SK-N-SH treated with all-trans-retinoic acid at 6 μM for 48 hours (cell line): Measurements from ENCODE around the gene GALNT1.

Experiments
- ATAC-seq: fragments of 200-7000 bp; cut with Tn5 transposase; 3 replicates; pipeline ENCODE4 v1.9.1; 2020; ENCODE audit warnings: mild to moderate bottlenecking, moderate library complexity
- ARNTL ChIP-seq: fragments of 450-650 bp; formaldehyde crosslinking; IDR thresholded peaks from 2 replicates; pipeline ENCODE4 v1.5.0; 2020; ENCODE audit warnings: low read depth, mild to moderate bottlenecking, moderate library complexity, borderline replicate concordance
- CSDC2 ChIP-seq: fragments of 250-450 bp; sonication (Bioruptor Pico); IDR thresholded peaks from 2 replicates; pipeline ENCODE4 v1.5.0; 2020; ENCODE audit warnings: mild to moderate bottlenecking, moderate library complexity
- ESRRG ChIP-seq: fragments of 250-450 bp; sonication (Bioruptor Pico); IDR thresholded peaks from 2 replicates; pipeline ENCODE4 v1.6.1; 2021; ENCODE audit warnings: mild to moderate bottlenecking
- ISL1 ChIP-seq: fragments of 250-450 bp; sonication (Bioruptor Pico); IDR thresholded peaks from 2 replicates; pipeline ENCODE4 v2.1.2; 2022; ENCODE audit warnings: mild to moderate bottlenecking, moderate library complexity
- OSR1 ChIP-seq: fragments of 250-450 bp; sonication (Bioruptor Pico); IDR thresholded peaks from 2 replicates; pipeline ENCODE4 v1.8.0; 2022; ENCODE audit warnings: moderate library complexity, mild to moderate bottlenecking, inconsistent platforms
- RARB ChIP-seq: fragments of 250-450 bp; sonication (Bioruptor Pico); IDR thresholded peaks from 2 replicates; pipeline ENCODE4 v1.8.0; 2021; ENCODE audit warnings: mild to moderate bottlenecking, moderate library complexity
- SNAI2 ChIP-seq: fragments of 250-450 bp; sonication (Bioruptor Pico); IDR thresholded peaks from 2 replicates; pipeline ENCODE4 v1.5.0; 2020; ENCODE audit warnings: mild to moderate bottlenecking, moderate library complexity
- TCF4 ChIP-seq: fragments of 250-450 bp; sonication (Bioruptor Pico); IDR thresholded peaks from 2 replicates; pipeline ENCODE4 v1.8.0; 2021; ENCODE audit warnings: mild to moderate bottlenecking, moderate library complexity, borderline replicate concordance
- TOX ChIP-seq: fragments of 250-450 bp; sonication (Bioruptor Pico); IDR thresholded peaks from 2 replicates; pipeline ENCODE4 v1.8.0; 2021; ENCODE audit warnings: mild to moderate bottlenecking, moderate library complexity, borderline replicate concordance
- ZC3H10 ChIP-seq: fragments of 250-450 bp; sonication (Bioruptor Pico); IDR thresholded peaks from 2 replicates; pipeline ENCODE4 v1.5.1; 2021; ENCODE audit warnings: mild to moderate bottlenecking, moderate library complexity
- ZFP3 ChIP-seq: fragments of 250-450 bp; sonication (Bioruptor Pico); IDR thresholded peaks from 2 replicates; pipeline ENCODE4 v1.5.0; 2020; ENCODE audit warnings: mild to moderate bottlenecking, moderate library complexity
- ZFP30 ChIP-seq: fragments of 450-650 bp; formaldehyde crosslinking; IDR thresholded peaks from 2 replicates; pipeline ENCODE4 v1.5.0; 2022; ENCODE audit warnings: mild to moderate bottlenecking, moderate library complexity
- ZNF70 ChIP-seq: fragments of 450-650 bp; formaldehyde crosslinking; IDR thresholded peaks from 2 replicates; pipeline ENCODE4 v1.5.0; 2020; ENCODE audit warnings: mild to moderate bottlenecking, moderate library complexity
- ZNF8 ChIP-seq: fragments of 450-650 bp; formaldehyde crosslinking; IDR thresholded peaks from 2 replicates; pipeline ENCODE4 v1.5.0; 2020; ENCODE audit warnings: mild to moderate bottlenecking, moderate library complexity
- TF ChIP-seq, protein P1 (sequence below): fragments of 250-450 bp; sonication (Bioruptor Pico); IDR thresholded peaks from 2 replicates; pipeline ENCODE4 v1.5.1; 2021; ENCODE audit warnings: mild to moderate bottlenecking, moderate library complexity
- TF ChIP-seq, protein P2 (sequence below): fragments of 250-450 bp; sonication (Bioruptor Pico); IDR thresholded peaks from 2 replicates; pipeline ENCODE4 v1.8.0; 2021; ENCODE audit warnings: low read depth, mild to moderate bottlenecking, moderate library complexity, borderline replicate concordance
- TF ChIP-seq, protein P3 (sequence below): fragments of 250-450 bp; sonication (Bioruptor Pico); IDR thresholded peaks from 2 replicates; pipeline ENCODE4 v1.5.0; 2020; ENCODE audit warnings: mild to moderate bottlenecking, moderate library complexity
- TF ChIP-seq, protein P4 (sequence below): fragments of 250-450 bp; sonication (Bioruptor Pico); IDR thresholded peaks from 2 replicates; pipeline ENCODE4 v1.5.1; 2020; ENCODE audit warnings: low read depth, mild to moderate bottlenecking, moderate library complexity

Gene GALNT1

GRCh38 chr18:35697869-35698268, 116.3 kb downstream of the GALNT1 start:
- no peak for TF ChIP-seq ZNF70 (CRISPR knock-in tag)
- no peak for TF ChIP-seq ZNF8
- TF ChIP-seq ESRRG (CRISPR knock-in tag) = no peak
- no peak for TF ChIP-seq TOX (CRISPR knock-in tag)
- TF ChIP-seq, protein P1, sequence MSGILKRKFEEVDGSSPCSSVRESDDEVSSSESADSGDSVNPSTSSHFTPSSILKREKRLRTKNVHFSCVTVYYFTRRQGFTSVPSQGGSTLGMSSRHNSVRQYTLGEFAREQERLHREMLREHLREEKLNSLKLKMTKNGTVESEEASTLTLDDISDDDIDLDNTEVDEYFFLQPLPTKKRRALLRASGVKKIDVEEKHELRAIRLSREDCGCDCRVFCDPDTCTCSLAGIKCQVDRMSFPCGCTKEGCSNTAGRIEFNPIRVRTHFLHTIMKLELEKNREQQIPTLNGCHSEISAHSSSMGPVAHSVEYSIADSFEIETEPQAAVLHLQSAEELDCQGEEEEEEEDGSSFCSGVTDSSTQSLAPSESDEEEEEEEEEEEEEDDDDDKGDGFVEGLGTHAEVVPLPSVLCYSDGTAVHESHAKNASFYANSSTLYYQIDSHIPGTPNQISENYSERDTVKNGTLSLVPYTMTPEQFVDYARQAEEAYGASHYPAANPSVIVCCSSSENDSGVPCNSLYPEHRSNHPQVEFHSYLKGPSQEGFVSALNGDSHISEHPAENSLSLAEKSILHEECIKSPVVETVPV (CRISPR knock-in tag) = no peak
- no peak for TF ChIP-seq CSDC2 (CRISPR knock-in tag)
- no peak for TF ChIP-seq ZFP3 (CRISPR knock-in tag)
- TF ChIP-seq, protein P2, sequence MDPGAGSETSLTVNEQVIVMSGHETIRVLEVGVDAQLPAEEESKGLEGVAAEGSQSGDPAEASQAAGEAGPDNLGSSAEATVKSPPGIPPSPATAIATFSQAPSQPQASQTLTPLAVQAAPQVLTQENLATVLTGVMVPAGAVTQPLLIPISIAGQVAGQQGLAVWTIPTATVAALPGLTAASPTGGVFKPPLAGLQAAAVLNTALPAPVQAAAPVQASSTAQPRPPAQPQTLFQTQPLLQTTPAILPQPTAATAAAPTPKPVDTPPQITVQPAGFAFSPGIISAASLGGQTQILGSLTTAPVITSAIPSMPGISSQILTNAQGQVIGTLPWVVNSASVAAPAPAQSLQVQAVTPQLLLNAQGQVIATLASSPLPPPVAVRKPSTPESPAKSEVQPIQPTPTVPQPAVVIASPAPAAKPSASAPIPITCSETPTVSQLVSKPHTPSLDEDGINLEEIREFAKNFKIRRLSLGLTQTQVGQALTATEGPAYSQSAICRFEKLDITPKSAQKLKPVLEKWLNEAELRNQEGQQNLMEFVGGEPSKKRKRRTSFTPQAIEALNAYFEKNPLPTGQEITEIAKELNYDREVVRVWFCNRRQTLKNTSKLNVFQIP (CRISPR knock-in tag) = no peak
- no peak for TF ChIP-seq OSR1 (CRISPR knock-in tag)
- no peak for TF ChIP-seq RARB (CRISPR knock-in tag)
- TF ChIP-seq SNAI2 = no peak
- no peak for TF ChIP-seq TCF4
- TF ChIP-seq ZFP30 = no peak
- TF ChIP-seq ISL1 (CRISPR knock-in tag) = no peak
- TF ChIP-seq, protein P3, sequence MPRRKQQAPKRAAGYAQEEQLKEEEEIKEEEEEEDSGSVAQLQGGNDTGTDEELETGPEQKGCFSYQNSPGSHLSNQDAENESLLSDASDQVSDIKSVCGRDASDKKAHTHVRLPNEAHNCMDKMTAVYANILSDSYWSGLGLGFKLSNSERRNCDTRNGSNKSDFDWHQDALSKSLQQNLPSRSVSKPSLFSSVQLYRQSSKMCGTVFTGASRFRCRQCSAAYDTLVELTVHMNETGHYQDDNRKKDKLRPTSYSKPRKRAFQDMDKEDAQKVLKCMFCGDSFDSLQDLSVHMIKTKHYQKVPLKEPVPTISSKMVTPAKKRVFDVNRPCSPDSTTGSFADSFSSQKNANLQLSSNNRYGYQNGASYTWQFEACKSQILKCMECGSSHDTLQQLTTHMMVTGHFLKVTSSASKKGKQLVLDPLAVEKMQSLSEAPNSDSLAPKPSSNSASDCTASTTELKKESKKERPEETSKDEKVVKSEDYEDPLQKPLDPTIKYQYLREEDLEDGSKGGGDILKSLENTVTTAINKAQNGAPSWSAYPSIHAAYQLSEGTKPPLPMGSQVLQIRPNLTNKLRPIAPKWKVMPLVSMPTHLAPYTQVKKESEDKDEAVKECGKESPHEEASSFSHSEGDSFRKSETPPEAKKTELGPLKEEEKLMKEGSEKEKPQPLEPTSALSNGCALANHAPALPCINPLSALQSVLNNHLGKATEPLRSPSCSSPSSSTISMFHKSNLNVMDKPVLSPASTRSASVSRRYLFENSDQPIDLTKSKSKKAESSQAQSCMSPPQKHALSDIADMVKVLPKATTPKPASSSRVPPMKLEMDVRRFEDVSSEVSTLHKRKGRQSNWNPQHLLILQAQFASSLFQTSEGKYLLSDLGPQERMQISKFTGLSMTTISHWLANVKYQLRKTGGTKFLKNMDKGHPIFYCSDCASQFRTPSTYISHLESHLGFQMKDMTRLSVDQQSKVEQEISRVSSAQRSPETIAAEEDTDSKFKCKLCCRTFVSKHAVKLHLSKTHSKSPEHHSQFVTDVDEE (CRISPR knock-in tag) = no peak
- TF ChIP-seq ZC3H10 (CRISPR knock-in tag) = no peak
- no peak for ATAC-seq

- TF ChIP-seq ISL1 (CRISPR knock-in tag) = peak; percentile 59; the same call in 1 of the 2 replicates
- TF ChIP-seq ARNTL = no peak
- TF ChIP-seq, protein P4, sequence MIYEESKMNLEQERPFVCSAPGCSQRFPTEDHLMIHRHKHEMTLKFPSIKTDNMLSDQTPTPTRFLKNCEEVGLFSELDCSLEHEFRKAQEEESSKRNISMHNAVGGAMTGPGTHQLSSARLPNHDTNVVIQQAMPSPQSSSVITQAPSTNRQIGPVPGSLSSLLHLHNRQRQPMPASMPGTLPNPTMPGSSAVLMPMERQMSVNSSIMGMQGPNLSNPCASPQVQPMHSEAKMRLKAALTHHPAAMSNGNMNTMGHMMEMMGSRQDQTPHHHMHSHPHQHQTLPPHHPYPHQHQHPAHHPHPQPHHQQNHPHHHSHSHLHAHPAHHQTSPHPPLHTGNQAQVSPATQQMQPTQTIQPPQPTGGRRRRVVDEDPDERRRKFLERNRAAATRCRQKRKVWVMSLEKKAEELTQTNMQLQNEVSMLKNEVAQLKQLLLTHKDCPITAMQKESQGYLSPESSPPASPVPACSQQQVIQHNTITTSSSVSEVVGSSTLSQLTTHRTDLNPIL (CRISPR knock-in tag) = 0 out of 2 replicates have a peak, but pooled peaks have one; percentile 14
- no peak for TF ChIP-seq ZNF8
- TF ChIP-seq ESRRG (CRISPR knock-in tag) = no peak
- ATAC-seq = no peak
These were observed 121.6 kb downstream of the GALNT1 start for GRCh38 chr18:35703043-35703688.

- ATAC-seq = no peak
- TF ChIP-seq, protein P4 (CRISPR knock-in tag) = no peak
- TF ChIP-seq ESRRG (CRISPR knock-in tag) (no peak), CSDC2 (CRISPR knock-in tag) (no peak), ZC3H10 (CRISPR knock-in tag) (no peak), ZFP30 (no peak)
- TF ChIP-seq, protein P3 (CRISPR knock-in tag) = no peak
These were observed 124.4 kb downstream of the GALNT1 start for GRCh38 chr18:35705988-35706387.
